ENCODE results near the gene C22orf39. TPM values are rescaled to one million over a fixed set of nuclear protein-coding genes. Genes with fewer than 3 reads are reported as not detected.

C22orf39 gene
- total and polyA plus RNA-seq, 2 donors (not counting 1 experiment from before 2014, with no cell fraction given) = 15.9 to 16.2 TPM

DNA sequence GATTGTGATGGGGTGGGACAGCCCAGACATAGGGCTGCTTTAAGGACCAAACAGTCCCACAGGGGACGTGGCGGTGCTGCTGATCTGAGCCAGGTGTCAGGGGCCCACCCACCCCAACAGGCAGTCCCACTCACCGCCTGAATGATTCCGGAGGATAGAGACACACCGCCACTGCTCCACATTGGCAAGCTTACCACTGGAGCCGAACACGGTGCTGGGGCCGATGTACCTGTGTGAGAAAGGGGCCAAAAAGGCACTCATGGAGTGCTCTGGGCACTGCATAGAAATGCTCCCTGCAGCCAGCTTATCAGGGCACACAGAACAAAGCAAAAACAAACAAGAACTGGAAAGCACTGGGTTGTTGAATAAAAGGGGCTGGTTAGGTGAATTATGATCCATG, 41.9 kb downstream of the C22orf39 start:
- Histone ChIP-seq H3K4me3 (replicated peaks in 1 of 4; ENCODE audit: control extremely low read depth in 1 of 4, insufficient read depth in 1 of 4, low read depth in 3 of 4, low read length in 4 of 4) (no peak overlapping the region), H3K9ac (ENCODE audit: insufficient read depth, low read length) (no peak overlapping the region), H3K27me3 (ENCODE audit: control insufficient read depth, insufficient read depth, low read length) (no peaks in the 10 kb centered on the region), H3K27ac (ENCODE audit: insufficient read depth, low read length) (no peak overlapping the region), H3K4me1 (ENCODE audit: control insufficient read depth, extremely low read depth, insufficient read depth, low read length) (no peaks in the 10 kb centered on the region), H3K9me3 (ENCODE audit: control insufficient read depth, insufficient read depth, low read depth, low read length) (no peaks in the 10 kb centered on the region), H4K20me1 (ENCODE audit: control insufficient read depth, extremely low read depth, insufficient read depth, low read length) (no peaks in the 10 kb centered on the region), H2AFZ (ENCODE audit: low read length) (no peak overlapping the region), H3K4me2 (ENCODE audit: extremely low read depth, insufficient read depth, low read length) (no peak overlapping the region), H3K36me3 (ENCODE audit: control insufficient read depth, insufficient read depth, low read length) (peaks cover 14% of the 10 kb centered on the region), H3K79me2 (ENCODE audit: control insufficient read depth, insufficient read depth, low read length) (no peaks in the 10 kb centered on the region)
- TF ChIP-seq, protein P1, sequence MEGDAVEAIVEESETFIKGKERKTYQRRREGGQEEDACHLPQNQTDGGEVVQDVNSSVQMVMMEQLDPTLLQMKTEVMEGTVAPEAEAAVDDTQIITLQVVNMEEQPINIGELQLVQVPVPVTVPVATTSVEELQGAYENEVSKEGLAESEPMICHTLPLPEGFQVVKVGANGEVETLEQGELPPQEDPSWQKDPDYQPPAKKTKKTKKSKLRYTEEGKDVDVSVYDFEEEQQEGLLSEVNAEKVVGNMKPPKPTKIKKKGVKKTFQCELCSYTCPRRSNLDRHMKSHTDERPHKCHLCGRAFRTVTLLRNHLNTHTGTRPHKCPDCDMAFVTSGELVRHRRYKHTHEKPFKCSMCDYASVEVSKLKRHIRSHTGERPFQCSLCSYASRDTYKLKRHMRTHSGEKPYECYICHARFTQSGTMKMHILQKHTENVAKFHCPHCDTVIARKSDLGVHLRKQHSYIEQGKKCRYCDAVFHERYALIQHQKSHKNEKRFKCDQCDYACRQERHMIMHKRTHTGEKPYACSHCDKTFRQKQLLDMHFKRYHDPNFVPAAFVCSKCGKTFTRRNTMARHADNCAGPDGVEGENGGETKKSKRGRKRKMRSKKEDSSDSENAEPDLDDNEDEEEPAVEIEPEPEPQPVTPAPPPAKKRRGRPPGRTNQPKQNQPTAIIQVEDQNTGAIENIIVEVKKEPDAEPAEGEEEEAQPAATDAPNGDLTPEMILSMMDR (conservative IDR thresholded peaks at IDR 0.05 in 1 of 2, IDR thresholded peaks at IDR 0.05 in 1 of 2; ENCODE audit: low read depth in 1 of 2, low read length in 2 of 2) = no peak
- no peak for TF ChIP-seq EZH2 (IDR thresholded peaks at IDR 0.05; ENCODE audit: low read length, missing control alignments)
- DNase-seq (ENCODE audit: low read depth in 2 of 2) = no peak

DNA sequence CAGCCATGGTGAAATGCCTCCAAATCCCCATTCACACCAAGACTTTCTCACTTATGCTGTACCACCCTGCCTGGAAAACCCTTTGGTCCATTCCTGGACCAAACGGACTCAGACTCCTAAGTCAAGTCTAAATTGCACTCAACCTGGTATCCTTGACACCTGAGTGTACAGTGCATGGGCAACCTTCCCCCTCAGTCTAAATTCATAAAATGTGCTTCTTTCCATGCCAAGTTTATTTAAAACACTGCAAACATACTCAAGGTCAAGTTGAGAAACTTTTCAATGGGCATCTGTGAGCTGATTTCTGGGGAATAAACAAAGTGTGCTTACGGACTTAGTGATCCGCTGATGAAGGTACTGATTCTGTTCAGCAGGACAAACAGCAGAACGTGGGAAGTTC, 42.4 kb downstream of the C22orf39 start:
- Histone ChIP-seq H2AFZ (ENCODE audit: low read length) (no peak overlapping the region), H4K20me1 (ENCODE audit: control insufficient read depth, extremely low read depth, insufficient read depth, low read length) (no peaks in the 10 kb centered on the region), H3K36me3 (ENCODE audit: control insufficient read depth, insufficient read depth, low read length) (peaks cover 14% of the 10 kb centered on the region), H3K27me3 (ENCODE audit: control insufficient read depth, insufficient read depth, low read length) (no peaks in the 10 kb centered on the region), H3K4me1 (ENCODE audit: control insufficient read depth, extremely low read depth, insufficient read depth, low read length) (no peaks in the 10 kb centered on the region), H3K4me2 (ENCODE audit: extremely low read depth, insufficient read depth, low read length) (no peak overlapping the region), H3K79me2 (ENCODE audit: control insufficient read depth, insufficient read depth, low read length) (no peaks in the 10 kb centered on the region), H3K27ac (ENCODE audit: insufficient read depth, low read length) (no peak overlapping the region), H3K9me3 (ENCODE audit: control insufficient read depth, insufficient read depth, low read depth, low read length) (no peaks in the 10 kb centered on the region), H3K9ac (ENCODE audit: insufficient read depth, low read length) (no peak overlapping the region), H3K4me3 (replicated peaks in 1 of 4; ENCODE audit: control extremely low read depth in 1 of 4, insufficient read depth in 1 of 4, low read depth in 3 of 4, low read length in 4 of 4) (no peak overlapping the region)
- TF ChIP-seq, protein P1 (conservative IDR thresholded peaks at IDR 0.05 in 1 of 2, IDR thresholded peaks at IDR 0.05 in 1 of 2; ENCODE audit: low read depth in 1 of 2, low read length in 2 of 2) = no peak
- TF ChIP-seq EZH2 (IDR thresholded peaks at IDR 0.05; ENCODE audit: low read length, missing control alignments) = no peak
- no peak for DNase-seq (ENCODE audit: low read depth in 2 of 2)

DNA sequence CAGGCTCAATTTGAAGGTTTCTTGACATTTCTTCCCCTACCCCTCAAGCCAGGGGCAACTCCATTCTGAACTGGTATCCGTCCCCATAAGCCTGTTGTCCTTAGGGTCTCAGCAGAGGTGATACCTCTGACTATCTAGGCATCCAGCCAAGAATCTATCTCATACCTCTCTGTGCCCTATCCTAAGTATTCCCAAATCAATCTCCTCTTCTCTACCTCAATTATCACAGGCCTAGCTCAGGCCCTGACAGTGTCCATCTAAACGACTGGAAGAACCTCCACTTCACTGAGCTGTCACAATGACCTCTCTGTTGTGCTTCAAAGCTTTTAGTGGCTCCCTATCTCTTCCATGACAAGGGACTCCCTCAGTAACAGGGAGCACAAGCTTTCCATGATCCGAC, 42.8 kb downstream of the C22orf39 start:
- no peaks in the 10 kb centered on the region for H3K9me3 ChIP-seq (ENCODE audit: control insufficient read depth, insufficient read depth, low read depth, low read length)
- H3K79me2 ChIP-seq (ENCODE audit: control insufficient read depth, insufficient read depth, low read length) = no peaks in the 10 kb centered on the region
- no peak for DNase-seq (ENCODE audit: low read depth in 2 of 2)
- no peaks in the 10 kb centered on the region for H3K4me1 ChIP-seq (ENCODE audit: control insufficient read depth, extremely low read depth, insufficient read depth, low read length)
- H3K36me3 ChIP-seq (ENCODE audit: control insufficient read depth, insufficient read depth, low read length) = peaks cover 11% of the 10 kb centered on the region
- TF ChIP-seq, protein P1 (conservative IDR thresholded peaks at IDR 0.05 in 1 of 2, IDR thresholded peaks at IDR 0.05 in 1 of 2; ENCODE audit: low read depth in 1 of 2, low read length in 2 of 2) = no peak
- TF ChIP-seq EZH2 (IDR thresholded peaks at IDR 0.05; ENCODE audit: low read length, missing control alignments) = no peak
- no peaks in the 10 kb centered on the region for H4K20me1 ChIP-seq (ENCODE audit: control insufficient read depth, extremely low read depth, insufficient read depth, low read length)
- H3K9ac ChIP-seq (ENCODE audit: insufficient read depth, low read length) = no peak overlapping the region
- H3K27ac ChIP-seq (ENCODE audit: insufficient read depth, low read length) = no peak overlapping the region
- H3K4me3 ChIP-seq (replicated peaks in 1 of 4; ENCODE audit: control extremely low read depth in 1 of 4, insufficient read depth in 1 of 4, low read depth in 3 of 4, low read length in 4 of 4) = no peak overlapping the region
- no peak overlapping the region for H3K4me2 ChIP-seq (ENCODE audit: extremely low read depth, insufficient read depth, low read length)
- H3K27me3 ChIP-seq (ENCODE audit: control insufficient read depth, insufficient read depth, low read length) = no peaks in the 10 kb centered on the region
- H2AFZ ChIP-seq (ENCODE audit: low read length) = no peak overlapping the region
